ENCODE data around the gene RNF138. TPM values are rescaled to one million over a fixed set of nuclear protein-coding genes. Genes with fewer than 3 reads are reported as not detected.
"Not testable (repeated sequence)": the region's sequence is repeated elsewhere in the genome, so short reads cannot be mapped to it uniquely, and the experiment has no call there.

RNF138 gene, protein sequence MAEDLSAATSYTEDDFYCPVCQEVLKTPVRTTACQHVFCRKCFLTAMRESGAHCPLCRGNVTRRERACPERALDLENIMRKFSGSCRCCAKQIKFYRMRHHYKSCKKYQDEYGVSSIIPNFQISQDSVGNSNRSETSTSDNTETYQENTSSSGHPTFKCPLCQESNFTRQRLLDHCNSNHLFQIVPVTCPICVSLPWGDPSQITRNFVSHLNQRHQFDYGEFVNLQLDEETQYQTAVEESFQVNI
- total RNA-seq = 19.5 TPM

DNA sequence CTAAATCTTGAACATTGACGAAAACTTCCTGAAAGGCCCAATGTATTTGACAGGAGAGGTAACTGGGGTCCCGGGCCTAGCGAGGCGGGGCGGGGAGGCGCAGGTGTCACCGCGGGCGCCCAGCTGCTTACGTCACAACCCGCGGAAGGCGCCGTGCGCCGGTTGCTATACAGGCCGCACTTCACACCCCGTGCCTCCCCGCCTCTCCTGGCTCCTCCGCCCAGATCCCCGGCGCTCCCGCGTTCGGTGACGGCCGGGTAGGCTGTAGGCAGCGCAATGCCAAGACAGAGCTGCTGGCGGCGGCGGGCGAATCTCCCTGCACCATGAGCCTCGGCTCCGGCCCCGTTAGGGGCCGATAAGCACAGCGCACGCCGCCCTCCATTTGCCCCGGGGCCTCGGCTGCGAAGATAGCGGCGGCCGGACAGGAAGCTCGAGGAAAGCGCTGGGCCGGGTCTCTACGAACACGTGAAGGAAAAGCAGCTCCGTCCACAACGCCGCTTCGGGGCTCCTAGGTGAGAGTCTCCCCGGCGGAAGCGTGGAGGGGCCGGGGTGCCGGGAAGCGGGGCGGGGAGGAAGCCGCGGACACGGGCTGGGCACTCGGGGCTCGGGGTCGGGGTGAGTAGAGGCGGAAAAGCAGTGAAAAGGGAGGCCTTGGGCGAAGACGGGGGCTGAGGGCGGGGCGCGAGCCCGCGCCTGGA is at the start of gene RNF138:
RNF138 (plus strand) TSS at position 151 of the 698 bp plus-strand sequence. CDS start 903 bp downstream, outside the sequence.
- ATAC-seq = peak; percentile 83

DNA sequence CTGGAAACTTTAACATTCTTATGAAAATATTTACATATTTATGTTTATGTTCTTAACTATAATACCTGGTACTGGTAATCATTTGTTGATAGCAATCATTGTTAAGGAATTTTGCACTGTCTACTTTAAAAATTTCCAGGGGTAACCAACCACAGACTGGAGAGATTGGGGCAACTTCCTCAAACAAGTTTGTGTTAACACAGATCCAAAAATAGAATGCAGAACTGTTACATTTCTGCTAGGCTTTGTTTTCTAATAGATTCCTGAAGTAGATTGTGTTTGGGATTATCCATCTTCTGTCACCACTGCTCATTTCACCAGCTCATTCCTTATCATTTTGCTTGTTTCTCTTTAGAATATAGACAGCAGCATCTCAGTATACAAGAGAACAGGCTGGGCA is 49.3 kb upstream of the RNF138 start:
- ATAC-seq = no peak

DNA sequence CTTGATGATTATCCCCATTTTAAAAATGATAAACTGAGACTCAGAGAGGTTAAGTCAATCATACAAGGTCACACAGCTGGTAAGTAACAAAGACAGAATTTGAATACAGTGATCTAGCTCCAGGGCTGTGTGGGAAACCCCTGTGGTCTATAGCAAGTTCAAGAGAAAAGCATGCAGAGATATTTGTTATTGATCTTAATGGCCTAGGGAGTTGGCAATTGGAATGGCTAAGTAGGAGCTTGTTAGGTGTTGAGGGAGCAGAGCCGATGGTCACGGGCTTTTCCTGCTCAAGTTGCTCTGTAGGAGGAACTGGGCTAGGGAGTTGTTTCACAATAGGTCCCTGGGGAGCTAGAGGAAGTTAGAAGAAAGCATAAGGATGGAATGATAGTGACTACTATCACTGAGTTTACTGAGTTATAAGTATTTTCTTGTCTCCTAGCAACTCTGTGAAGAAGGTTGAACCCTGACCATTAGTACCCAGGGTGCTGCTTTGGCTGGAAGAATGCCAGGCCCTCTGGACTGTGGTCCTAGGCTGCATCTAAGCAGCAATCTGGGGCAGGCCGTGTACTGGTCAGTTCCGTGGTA is 43.1 kb upstream of the RNF138 start:
- ATAC-seq = no peak

DNA sequence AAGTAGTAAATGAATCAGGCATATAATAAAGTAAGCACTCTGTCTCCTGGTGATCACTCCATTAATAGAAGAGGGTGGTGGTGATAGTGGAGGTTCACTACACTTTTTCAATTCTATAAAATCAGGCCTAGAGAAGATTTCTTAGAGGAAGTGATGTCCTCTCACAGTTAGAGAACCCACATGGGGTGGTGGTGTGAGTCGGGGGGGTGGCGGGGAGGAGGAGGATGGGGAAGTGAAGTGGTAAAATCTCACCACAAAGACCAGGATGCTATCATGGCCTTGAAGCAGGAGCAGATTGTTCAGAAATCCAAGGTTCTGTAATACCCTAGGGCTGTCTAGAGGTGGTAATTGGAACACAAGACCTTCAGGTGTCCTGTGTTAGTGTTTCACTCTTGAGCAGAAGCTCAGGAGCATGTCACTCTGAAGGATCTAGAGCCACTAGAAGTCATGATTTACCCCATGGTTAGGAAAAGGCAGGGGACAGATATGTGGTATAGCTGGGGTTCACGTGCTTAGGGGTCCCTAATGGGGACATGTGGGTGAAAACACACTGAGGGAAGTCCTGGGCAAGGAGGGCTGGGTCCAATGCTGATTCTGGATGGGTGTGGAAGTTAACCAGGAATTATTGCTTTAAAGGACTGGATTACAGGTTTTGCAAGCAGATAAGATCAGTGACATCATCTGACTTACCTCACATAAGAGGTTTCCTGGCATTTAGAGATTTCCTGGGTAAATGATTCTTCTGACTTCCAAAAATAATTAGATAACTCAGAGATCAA is 42.1 kb upstream of the RNF138 start:
- ATAC-seq = no peak

DNA sequence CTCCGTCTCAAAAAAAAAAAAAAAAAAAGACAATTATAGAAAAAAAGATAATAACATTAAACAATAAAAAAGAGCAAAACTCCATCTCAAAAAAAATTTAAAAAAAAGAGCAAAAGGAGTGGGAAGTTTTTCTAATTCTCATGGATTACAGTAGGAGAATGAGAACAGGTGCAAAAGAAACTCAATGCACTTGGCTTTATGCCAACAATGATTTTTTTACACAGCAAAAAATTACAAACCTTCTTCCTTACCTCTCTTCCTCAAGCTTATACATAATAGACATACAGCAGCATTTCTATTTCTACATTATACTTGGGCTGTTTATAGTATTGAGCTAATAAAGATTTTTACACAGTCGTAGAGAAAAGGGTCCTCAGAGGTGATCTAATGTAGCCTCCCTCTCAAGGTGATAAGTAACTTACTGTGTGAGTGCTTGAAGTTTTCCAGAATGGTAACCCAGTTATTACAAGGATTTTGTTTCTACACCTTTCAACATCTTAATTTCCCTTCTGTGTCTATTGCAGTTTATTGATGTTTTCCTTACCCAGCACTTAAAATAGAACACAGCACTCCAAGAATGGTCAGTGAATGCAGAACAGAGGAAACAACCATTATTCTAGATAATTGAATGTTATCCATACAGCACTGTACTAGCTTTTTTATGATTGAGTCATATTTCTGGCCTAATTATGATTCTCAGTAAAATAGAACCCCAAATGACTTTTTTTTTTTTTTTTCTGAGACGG is 34.9 kb upstream of the RNF138 start:
- no peak for ATAC-seq

DNA sequence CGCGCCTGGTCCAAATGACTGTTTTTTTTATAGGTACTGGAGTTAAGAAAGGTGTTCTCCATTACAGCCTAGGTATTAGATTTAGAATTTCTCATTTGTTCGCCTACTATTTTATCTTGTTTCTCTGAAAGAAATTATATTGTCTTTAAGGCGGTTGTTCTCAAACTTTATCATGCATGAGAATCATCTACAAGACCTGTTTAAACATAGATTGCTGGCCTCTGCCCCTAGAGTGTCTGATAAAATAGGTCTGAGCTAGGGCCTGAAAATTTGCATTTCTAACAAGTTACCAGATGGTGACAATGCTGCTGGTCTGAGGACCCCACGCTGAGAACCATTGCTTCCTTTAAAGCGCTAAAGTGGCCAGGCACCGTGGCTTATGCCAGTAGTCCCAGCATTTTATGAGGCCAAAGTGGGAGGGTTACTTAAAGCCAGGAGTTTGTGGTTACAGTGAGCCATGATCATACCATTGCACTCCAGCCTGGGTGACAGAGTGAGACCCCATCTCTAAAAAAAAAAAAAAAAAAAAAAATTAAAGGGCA is 34.0 kb upstream of the RNF138 start:
- no peak for ATAC-seq

DNA sequence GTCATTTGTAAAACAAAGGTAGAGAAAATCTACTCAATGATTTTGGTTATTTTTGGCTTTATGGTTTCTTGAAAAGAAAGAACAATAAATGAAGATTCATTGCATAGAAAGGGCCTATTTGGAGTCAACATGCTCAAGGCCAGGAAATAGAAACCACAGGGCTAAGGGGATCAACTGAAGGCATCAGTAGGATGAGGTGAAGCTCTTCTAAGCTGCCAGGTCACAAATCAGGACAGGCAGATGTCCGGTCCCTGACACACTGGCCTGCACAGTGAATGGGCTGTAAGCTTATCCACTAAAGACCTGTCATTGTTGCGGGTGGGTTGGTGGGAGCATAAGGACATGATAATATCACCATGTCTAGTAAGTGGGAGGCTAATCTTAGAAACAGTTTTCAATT is 31.6 kb upstream of the RNF138 start:
- no peak for ATAC-seq

DNA sequence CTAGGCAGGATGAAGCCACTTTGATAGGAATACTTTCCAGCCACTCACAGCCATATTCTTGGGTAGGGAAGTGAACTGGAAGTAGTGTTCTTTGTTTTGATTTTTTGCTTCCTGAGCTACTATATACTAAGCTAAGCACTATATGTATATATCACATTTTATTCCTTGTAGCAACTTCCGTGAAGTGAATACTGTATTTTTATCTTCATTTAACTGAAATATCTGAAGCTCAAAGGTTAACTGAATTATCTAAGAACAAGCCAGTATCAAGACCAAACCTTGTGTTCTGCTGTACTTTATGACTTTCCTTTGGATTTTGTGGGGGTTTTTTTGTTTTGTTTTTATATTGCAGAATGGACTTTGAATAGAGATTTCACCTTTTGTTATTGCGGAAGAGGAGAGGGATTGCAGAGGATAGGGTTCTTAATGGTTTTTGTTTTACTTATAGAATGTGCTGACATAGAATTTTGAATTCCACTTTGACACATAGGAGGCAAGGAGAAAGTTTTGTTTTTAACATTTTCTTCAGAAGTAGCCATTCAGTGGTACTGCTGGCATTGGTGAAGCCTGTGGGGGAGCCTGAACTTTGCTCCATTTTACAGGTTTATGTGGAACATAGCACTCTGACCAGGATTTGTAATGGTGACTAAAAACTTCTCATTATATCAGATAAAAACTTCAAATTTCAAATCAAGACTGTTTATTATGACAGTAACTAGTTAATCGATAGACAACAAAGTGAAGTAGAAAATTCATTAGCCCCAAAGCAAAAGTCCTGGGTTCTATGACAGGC is 24.1 kb upstream of the RNF138 start:
- ATAC-seq = no peak

DNA sequence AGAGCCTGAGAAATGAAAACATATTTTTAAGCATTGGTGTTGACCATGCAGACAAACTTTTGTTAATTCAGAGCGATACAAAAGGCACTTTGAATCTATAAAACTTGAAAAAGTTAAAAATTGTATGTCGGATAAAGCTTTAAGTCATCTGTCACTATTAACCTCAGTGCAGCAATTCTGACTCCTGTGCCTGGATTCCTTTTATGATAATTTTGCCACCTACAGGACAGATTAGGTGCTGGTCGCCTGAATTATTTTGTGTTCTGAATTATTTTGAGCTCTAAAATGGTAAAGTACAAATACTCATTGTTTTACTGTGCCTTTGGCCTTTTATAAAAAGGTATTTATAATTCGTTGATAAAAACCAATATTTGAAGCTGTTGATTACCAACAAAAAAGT is 19.4 kb upstream of the RNF138 start:
- no peak for ATAC-seq

DNA sequence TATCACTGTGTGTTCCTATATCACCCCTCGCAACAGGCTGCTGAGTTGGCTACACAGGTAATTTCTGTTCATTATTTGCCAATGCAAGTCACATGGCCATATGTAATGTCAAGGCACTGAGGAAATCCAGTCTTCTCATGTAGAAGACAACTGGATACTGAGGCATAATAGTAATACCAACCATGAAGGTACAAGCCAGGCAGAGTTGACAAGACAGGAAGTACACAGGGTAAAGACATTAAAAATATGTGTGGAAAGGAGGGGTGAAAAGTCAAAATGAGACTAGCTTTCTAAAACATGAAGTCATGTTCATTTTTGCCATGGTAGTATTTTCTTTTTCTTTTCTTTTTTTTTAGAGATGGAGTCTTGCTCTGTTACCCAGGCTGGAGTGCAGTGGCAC is 17.5 kb upstream of the RNF138 start:
- ATAC-seq = no peak

DNA sequence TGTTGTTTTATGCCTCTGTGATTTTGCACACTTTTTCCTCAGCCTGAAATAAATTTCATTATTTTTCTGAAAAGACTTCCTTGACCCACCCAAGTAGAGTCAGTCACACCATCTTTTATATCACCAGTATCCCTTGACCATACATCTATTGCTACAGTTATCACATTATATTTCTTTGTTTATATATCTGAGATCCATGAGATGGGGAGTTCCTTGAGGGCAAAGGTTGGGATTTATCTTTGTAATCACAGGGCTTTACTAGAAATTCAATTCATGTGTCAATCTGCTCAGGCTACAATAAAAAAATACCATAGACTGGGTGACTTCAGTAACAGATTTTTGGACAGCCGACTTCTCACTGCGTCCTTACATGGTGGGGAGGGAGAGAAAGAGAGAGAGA is 12.8 kb upstream of the RNF138 start:
- ATAC-seq = no peak

DNA sequence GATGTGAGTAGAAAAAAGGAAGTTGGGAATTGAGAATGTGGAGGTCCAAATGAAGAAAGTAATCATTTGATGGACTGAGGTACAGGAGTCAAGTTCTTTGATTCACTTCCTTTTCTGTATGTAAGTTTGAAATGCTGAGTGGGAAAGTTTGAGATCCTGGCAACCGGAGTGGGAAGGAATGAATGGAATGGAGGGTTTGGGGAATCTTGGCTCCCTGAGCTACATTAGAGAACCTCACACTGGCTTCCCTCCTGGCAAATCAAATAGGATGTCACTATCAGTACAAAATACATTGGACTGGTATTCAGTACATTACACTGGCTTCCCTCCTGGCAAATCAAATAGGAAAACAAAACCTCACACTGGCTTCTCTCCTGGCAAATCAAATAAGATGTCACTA is 9.8 kb upstream of the RNF138 start:
- no peak for ATAC-seq

DNA sequence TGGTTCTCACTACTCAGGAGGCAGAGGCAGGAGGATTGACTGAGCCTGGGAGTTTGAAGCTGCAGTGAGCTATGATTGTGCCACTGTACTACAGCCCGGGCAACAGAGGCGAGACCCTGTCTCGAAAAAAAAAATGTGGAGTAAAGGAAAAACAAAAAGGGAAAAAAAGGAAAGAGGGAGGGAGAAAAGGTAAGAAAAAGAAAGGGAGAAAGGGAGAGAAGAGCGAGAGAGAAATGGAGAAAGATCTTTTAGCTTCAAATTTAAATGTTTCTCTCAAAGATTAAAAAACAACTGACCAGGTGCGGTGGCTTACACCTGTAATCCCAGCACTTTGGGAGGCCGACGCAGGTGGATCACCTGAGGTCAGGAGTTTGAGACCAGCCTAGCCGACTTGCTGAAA is 7.9 kb upstream of the RNF138 start:
- no peak for ATAC-seq

DNA sequence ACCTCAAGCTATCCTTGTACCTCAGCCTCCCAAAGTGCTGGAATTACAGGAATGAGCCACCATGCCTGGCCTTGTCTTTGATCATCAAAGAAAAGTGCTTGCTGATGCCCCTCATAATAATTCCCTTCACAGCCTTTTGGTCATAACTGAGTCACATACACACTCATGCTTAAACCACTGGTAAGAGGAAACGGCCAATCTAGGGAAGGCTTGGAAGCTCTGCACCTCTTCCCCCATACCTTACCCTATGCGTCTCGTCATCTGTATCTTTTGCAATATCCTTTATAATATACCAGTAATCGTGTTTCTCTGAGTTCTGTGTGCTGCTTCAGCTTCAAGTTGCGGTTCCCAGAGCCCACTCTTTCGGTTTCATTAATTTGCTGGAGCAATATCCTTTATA is 4.8 kb upstream of the RNF138 start:
- ATAC-seq = no peak

DNA sequence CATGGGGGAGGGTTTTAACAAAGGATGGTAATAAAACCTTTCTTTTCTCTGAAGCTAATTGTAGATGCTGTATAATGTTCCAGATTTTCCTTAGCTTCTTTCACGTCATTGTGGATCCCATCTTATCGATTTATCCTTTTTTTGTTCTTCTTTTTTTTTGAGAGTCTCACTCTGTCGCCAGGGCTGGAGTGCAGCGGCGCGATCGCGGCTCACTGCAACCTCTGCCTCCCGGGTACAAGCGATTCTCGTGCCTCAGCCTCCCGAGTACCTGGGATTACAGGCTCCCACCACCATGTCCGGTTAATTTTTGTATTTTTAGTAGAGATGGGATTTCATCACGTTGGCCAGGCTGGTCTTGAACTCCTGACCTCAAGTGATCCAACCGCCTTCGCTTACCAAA is 843 bp upstream of the RNF138 start:
- ATAC-seq = not testable (repeated sequence)

DNA sequence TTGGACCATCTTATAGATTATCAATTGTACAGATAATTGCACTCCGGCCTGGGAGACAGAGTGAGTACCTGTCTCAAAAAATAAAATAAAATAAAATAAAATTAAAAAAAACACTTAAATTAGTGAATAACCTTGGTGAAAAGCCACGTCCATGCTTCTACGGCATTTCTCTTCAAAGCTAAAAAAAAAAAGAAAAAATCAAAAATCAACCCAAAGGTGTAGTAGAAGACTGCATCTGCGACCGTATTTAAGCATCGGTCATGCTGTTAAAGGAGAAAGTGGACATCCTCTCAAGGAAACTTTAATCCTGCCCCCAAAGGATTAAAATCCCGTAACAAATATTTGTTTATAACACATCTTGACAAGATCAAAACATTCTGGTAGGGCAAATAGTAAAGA is 350 bp upstream of the RNF138 start:
- no peak for ATAC-seq

DNA sequence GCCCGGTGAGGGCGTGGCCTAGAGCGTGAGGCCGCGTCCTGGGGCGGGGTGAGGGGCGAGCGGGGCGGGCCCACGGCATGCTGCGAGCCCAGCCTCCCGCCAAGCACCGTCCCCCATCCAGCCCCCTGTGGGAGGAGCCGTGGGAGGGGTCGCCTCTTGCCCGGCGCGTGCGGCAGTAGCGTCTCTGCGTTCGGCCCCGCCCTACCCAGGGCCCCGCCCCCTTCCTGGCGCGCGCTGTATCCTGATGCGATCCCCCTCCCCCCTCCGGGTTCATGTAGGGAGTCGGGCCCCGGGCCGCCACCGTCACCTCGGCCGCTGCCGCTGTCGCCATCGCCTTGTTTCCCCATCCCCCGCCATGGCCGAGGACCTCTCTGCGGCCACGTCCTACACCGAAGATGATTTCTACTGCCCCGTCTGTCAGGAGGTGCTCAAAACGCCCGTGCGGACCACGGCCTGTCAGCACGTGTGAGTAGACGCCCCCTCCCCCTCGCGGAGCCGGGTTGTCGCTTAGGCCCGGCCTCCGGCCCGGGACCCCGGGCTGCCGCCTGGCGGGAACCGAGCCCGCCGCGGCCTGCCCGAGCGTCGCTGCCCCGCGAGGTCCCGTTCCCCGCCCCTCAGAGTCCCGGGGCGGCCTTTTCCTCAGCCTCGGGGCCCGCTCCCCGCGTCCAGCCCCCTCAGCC is 888 bp downstream of the RNF138 start:
- ATAC-seq = peak; percentile 99

DNA sequence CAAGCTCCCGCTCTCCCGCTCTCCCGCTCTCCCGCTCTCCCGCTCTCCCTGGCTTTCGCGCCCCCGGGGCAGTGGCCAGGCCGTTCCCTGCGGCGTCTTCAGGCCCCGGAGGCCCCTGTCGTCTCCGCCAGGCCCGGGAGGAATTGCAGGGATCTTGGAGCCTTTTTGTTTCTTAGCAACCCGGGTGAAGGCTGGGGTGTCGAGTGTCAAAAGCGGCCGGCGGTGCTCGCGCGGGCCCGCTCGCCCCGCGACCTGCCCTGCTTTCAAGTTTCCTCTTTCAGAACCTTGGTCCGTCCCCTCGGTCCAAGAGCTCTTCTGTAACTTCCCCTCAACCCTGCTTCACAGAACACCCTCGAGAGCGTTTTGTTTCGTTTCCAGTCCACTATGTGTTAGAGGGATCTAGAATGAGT is 1.4 kb downstream of the RNF138 start:
- ATAC-seq = peak; percentile 7

DNA sequence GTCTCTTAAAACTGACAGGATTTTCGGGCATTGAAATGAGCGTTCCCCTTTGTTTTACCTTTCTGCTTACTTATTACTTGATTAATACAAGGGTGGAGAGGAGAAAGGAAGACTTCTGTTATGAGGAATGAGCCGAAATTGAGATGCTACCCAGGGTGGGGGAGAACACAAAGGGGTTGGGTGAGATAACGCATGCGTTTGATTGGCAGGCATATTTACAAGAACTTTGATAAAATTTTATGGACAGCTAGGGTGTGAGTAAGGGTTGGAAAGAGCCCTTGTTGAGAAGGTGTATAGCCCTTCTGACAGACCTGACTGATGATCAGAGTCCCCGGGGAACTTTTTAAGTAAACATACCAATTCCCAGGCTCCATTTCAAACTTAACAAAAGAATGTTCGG is 1.8 kb downstream of the RNF138 start:
- no peak for ATAC-seq

DNA sequence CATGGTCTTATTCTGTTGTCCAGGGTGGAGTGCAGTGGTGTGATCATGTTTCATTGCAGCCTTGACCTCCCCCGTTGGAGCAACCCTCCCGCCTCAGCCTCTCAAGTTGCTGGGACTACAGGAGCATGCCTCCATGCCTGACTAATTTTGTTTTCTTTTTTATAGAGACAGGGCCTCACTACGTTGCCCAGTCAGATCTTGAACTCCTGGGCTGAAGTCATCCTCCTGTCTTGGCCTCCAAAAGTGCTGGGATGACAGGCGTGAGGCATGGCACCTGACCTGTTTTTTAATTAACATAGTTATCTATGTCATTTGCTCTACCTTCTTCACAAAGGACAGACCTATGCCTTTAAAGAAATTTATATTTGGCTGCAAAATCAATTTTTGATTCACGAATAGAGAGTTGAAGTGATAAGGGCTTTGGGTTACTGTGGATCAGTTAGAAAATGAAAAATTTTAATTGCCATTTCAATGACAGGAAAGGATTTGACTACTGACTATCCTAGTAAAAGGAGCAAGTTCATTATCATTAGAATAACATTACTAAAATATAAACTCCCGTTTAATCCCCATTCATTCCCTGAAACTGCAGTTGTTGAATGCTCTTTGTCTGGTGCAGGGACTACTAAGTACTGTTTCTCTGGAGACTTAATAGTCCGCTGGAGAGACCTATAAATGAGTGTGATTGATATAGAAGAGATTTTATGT is 3.7 kb downstream of the RNF138 start:
- ATAC-seq = no peak

Data from esophagus mucosa (tissue), 1 donor.